Activated T-cell treated with anti-CD3 and anti-CD28 coated beads, Interleukin-2, amount 50 U/mL, for 72 hours (primary cell): ENCODE results near the gene SEMA4A. TPM values are rescaled to one million over a fixed set of nuclear protein-coding genes. Genes with fewer than 3 reads are reported as not detected.
"Not testable (repeated sequence)": the region's sequence is repeated elsewhere in the genome, so short reads cannot be mapped to it uniquely, and the experiment has no call there.

ENCODE experiments used
- ATAC-seq, 2 donors: fragments of 150-1000 bp; cut with Tn5 transposase; replicated peaks in 1 of 2; 2 replicates each; pipeline ENCODE4 v1.10.0; 2021; ENCODE audit warnings: moderate library complexity in 2 of 2, mild to moderate bottlenecking in 1 of 2
- DNase-seq, 2 donors: peaks; one replicate each; pipeline ENCODE4 v3.0.0; 2021 to 2022; ENCODE audit warnings: mixed read lengths in 1 of 2
- H3K27ac Mint-ChIP-seq: one replicate; pipeline ENCODE4 v1.8.0; 2022; ENCODE audit warnings: mild to moderate bottlenecking, moderate library complexity, mixed read lengths
- H3K27me3 Mint-ChIP-seq: one replicate; pipeline ENCODE4 v1.8.0; 2022; ENCODE audit warnings: low read depth, mixed read lengths
- H3K36me3 Mint-ChIP-seq, 2 donors: one replicate each; pipeline ENCODE4 v1.8.0; 2022; ENCODE audit warnings: mixed read lengths in 2 of 2, mild to moderate bottlenecking in 1 of 2; ENCODE audit not compliant: insufficient read depth in 2 of 2
- H3K4me1 Mint-ChIP-seq: one replicate; pipeline ENCODE4 v1.8.0; 2022; ENCODE audit warnings: low read depth, mixed read lengths
- H3K4me3 Mint-ChIP-seq, 2 donors: one replicate each; pipeline ENCODE4 v1.8.0; 2022; ENCODE audit warnings: mild to moderate bottlenecking in 2 of 2, mixed read lengths in 2 of 2, moderate library complexity in 2 of 2
- H3K9me3 Mint-ChIP-seq, 2 donors: one replicate each; pipeline ENCODE4 v1.8.0; 2022; ENCODE audit warnings: mixed read lengths in 2 of 2
- total RNA-seq, 2 donors: library from RNA; stranded (reverse); gene quantifications; one replicate each; pipeline ENCODE4 v1.2.3, GENCODE V29; 2022

The SEMA4A gene
- total RNA-seq, 2 donors from 2014 or later = 63.7 to 80.3 TPM

- Mint-ChIP-seq H3K27ac (peak within 1 kb of the TSS; percentile 96), H3K4me3 (peak within 1 kb of the TSS; percentile 84 to 97), H3K36me3 (peaks cover 15 to 40% of the 10 kb centered on the region in 2 donors), H3K4me1 (peaks cover 53% of the 10 kb centered on the region), H3K27me3 (no peaks in the 10 kb centered on the region), H3K9me3 (no peaks in the 10 kb centered on the region)
- DNase-seq (peak; percentile 97), ATAC-seq (peak; percentile 86 to 91)
These were observed 59.7 kb downstream of the SEMA4A start, which contains the start of gene PMF1 for GRCh38 chr1:156212833-156213643. Gene PMF1, plus strand, starts transcription at chr1:156213007. Its CDS starts 9 bp downstream, at chr1:156213016.

- H3K9me3 Mint-ChIP-seq = no peaks in the 10 kb centered on the region
- H3K27me3 Mint-ChIP-seq = no peaks in the 10 kb centered on the region
- H3K4me3 Mint-ChIP-seq = peak overlapping the region; percentile 84 to 97
- peak overlapping the region; percentile 96 for H3K27ac Mint-ChIP-seq
- peak in 1 of 2 donors; percentile 2 for ATAC-seq
- H3K4me1 Mint-ChIP-seq = peaks cover 55% of the 10 kb centered on the region
- DNase-seq = no peak
- H3K36me3 Mint-ChIP-seq = peaks cover 13 to 41% of the 10 kb centered on the region in 2 donors
These were observed 60.2 kb downstream of the SEMA4A start for GRCh38 chr1:156213644-156213966.

- Mint-ChIP-seq H3K36me3 (peaks cover 12 to 39% of the 10 kb centered on the region in 2 donors), H3K9me3 (peaks cover 0 to under 1% of the 10 kb centered on the region in 2 donors), H3K27me3 (no peaks in the 10 kb centered on the region), H3K4me1 (peaks cover 52% of the 10 kb centered on the region), H3K4me3 (peak overlapping the region; percentile 84 to 87), H3K27ac (peak overlapping the region; percentile 92)
- DNase-seq (peak; percentile 46 to 71), ATAC-seq (peak in 1 of 2 donors; percentile 46)
These were observed 60.8 kb downstream of the SEMA4A start for GRCh38 chr1:156214024-156214748.

- H3K36me3 Mint-ChIP-seq = peaks cover 24 to 54% of the 10 kb centered on the region in 2 donors
- DNase-seq, H3K27ac Mint-ChIP-seq, ATAC-seq, H3K9me3 Mint-ChIP-seq, H3K27me3 Mint-ChIP-seq: not testable (repeated sequence)
- peaks cover 72% of the 10 kb centered on the region for H3K4me1 Mint-ChIP-seq
- peak overlapping the region in 1 of 2 donors; percentile 47 for H3K4me3 Mint-ChIP-seq
These were observed 63.1 kb downstream of the SEMA4A start for GRCh38 chr1:156216361-156217086.

GRCh38 chr1:156217871-156218270 lies 64.5 kb downstream of the SEMA4A start:
- Mint-ChIP-seq H3K9me3 (peaks cover 0 to 3% of the 10 kb centered on the region in 2 donors), H3K36me3 (peaks cover 27 to 53% of the 10 kb centered on the region in 2 donors), H3K4me3 (peak overlapping the region; percentile 78 to 94), H3K27ac (peak overlapping the region; percentile 100), H3K27me3 (no peaks in the 10 kb centered on the region), H3K4me1 (peaks cover 74% of the 10 kb centered on the region)
- ATAC-seq (peak; percentile 47 to 53), DNase-seq (peak; percentile 64 to 65)

GRCh38 chr1:156220226-156220625 lies 66.8 kb downstream of the SEMA4A start:
- Mint-ChIP-seq H3K9me3 (peaks cover 0 to 3% of the 10 kb centered on the region in 2 donors), H3K27ac (peak overlapping the region; percentile 99), H3K4me3 (peak overlapping the region; percentile 17 to 45), H3K36me3 (peaks cover 24 to 52% of the 10 kb centered on the region in 2 donors), H3K4me1 (peaks cover 83% of the 10 kb centered on the region), H3K27me3 (no peaks in the 10 kb centered on the region)
- no peak for ATAC-seq
- DNase-seq = no peak

- Mint-ChIP-seq H3K4me3 (peak overlapping the region; percentile 71 to 82), H3K36me3 (peaks cover 29 to 57% of the 10 kb centered on the region in 2 donors), H3K4me1 (peaks cover 94% of the 10 kb centered on the region), H3K27ac (peak overlapping the region; percentile 96), H3K9me3 (peaks cover 0 to 3% of the 10 kb centered on the region in 2 donors), H3K27me3 (no peaks in the 10 kb centered on the region)
- ATAC-seq (no peak), DNase-seq (no peak)
These were observed 68.8 kb downstream of the SEMA4A start for GRCh38 chr1:156221986-156222692.

- no peak for DNase-seq
- H3K27me3 Mint-ChIP-seq = no peaks in the 10 kb centered on the region
- H3K27ac Mint-ChIP-seq = peak overlapping the region; percentile 5
- H3K4me1 Mint-ChIP-seq = peaks cover 67% of the 10 kb centered on the region
- no peak for ATAC-seq
- peaks cover 24 to 44% of the 10 kb centered on the region in 2 donors for H3K36me3 Mint-ChIP-seq
- H3K9me3 Mint-ChIP-seq = no peaks in the 10 kb centered on the region
- peak overlapping the region; percentile 3 to 70 for H3K4me3 Mint-ChIP-seq
These were observed 72.3 kb downstream of the SEMA4A start for GRCh38 chr1:156225677-156226014.

GRCh38 chr1:156226116-156226538 lies 72.7 kb downstream of the SEMA4A start:
- Mint-ChIP-seq H3K4me1 (peaks cover 63% of the 10 kb centered on the region), H3K27ac (peak overlapping the region; percentile 87), H3K36me3 (peaks cover 21 to 41% of the 10 kb centered on the region in 2 donors), H3K9me3 (no peaks in the 10 kb centered on the region), H3K27me3 (no peaks in the 10 kb centered on the region), H3K4me3 (peak overlapping the region; percentile 2 to 56)
- ATAC-seq = no peak
- peak in 1 of 2 donors; percentile 35 for DNase-seq

GRCh38 chr1:156226782-156227181 lies 73.4 kb downstream of the SEMA4A start:
- Mint-ChIP-seq H3K9me3 (no peaks in the 10 kb centered on the region), H3K27me3 (no peaks in the 10 kb centered on the region), H3K4me1 (peaks cover 56% of the 10 kb centered on the region), H3K4me3 (no peak overlapping the region), H3K36me3 (peaks cover 16 to 34% of the 10 kb centered on the region in 2 donors), H3K27ac (peak overlapping the region; percentile 87)
- no peak for DNase-seq
- ATAC-seq = no peak
